K562 (cell line): ENCODE results near the gene RALA.

ENCODE experiments used
- FOS ChIP-seq: IDR thresholded peaks from 3 replicates; pipeline ENCODE4 v1.6.1; 2011; ENCODE audit not compliant: insufficient read length; ENCODE audit errors: extremely low read depth
- FOXM1 ChIP-seq, 2 experiments: fragments of 450-650 bp in 1 of 2; sonication (generic) in 1 of 2; formaldehyde crosslinking in 1 of 2; IDR thresholded peaks; 2 replicates each; pipeline versions ENCODE4 v1.6.1 to v1.9.0; 2017 to 2022; ENCODE audit warnings: low read depth in 2 of 2, mild to moderate bottlenecking in 2 of 2, missing genetic modification reagents in 1 of 2, moderate library complexity in 1 of 2
- MAFK ChIP-seq: IDR thresholded peaks from 2 replicates; pipeline ENCODE4 v1.6.1; 2011; ENCODE audit warnings: low read length, improper control_type of control experiment
- MAZ ChIP-seq, 2 experiments: fragments of 450-650 bp in 1 of 2; sonication (generic) in 1 of 2; formaldehyde crosslinking; IDR thresholded peaks in 1 of 2; conservative IDR thresholded peaks in 1 of 2; 2 replicates each; pipeline versions ENCODE4 v1.4.0 to v1.5.0; 2020; ENCODE audit warnings: mild to moderate bottlenecking in 1 of 2, missing genetic modification reagents in 1 of 2
- POLR2AphosphoS5 ChIP-seq: IDR thresholded peaks from 2 replicates; pipeline ENCODE4 v1.6.1; 2011; ENCODE audit warnings: mild to moderate bottlenecking, low read depth, low read length, moderate library complexity; ENCODE audit not compliant: control insufficient read depth, insufficient read depth
- SMAD3 ChIP-seq: fragments of 450-650 bp; formaldehyde crosslinking; conservative IDR thresholded peaks from 2 replicates; pipeline ENCODE4 v1.4.0; 2020; ENCODE audit warnings: mild to moderate bottlenecking
- TRIM24 ChIP-seq, 2 experiments: fragments of 450-650 bp; IDR thresholded peaks; 2 replicates each; pipeline ENCODE4 v1.6.1; 2016
- ZBTB8A ChIP-seq: fragments of 450-650 bp; IDR thresholded peaks from 2 replicates; pipeline ENCODE4 v1.6.1; 2018; ENCODE audit warnings: mild to moderate bottlenecking, moderate library complexity; ENCODE audit not compliant: partially characterized antibody
- ZNF140 ChIP-seq: fragments of 250-450 bp; sonication (Bioruptor Pico); IDR thresholded peaks from 2 replicates; pipeline ENCODE4 v1.8.0; 2021; ENCODE audit warnings: moderate library complexity, mild to moderate bottlenecking, inconsistent platforms
- ZNF217 ChIP-seq: sonication (generic); formaldehyde crosslinking; IDR thresholded peaks from 2 replicates; pipeline ENCODE4 v1.8.0; 2022; ENCODE audit warnings: mild to moderate bottlenecking, missing genetic modification reagents
- TF ChIP-seq, protein P1 (sequence below): sonication (generic); formaldehyde crosslinking; IDR thresholded peaks from 2 replicates; pipeline ENCODE4 v1.9.0; 2022; ENCODE audit warnings: mild to moderate bottlenecking, missing genetic modification reagents
- TF ChIP-seq, protein P2 (sequence below), 3 experiments: IDR thresholded peaks in 2 of 3; conservative IDR thresholded peaks in 1 of 3; 2 replicates each; pipeline ENCODE4 v1.5.1; 2011 to 2012; ENCODE audit warnings: low read length in 3 of 3, mild to moderate bottlenecking in 3 of 3, control low read depth in 2 of 3, improper control_type of control experiment in 1 of 3, inconsistent platforms in 1 of 3, low read depth in 1 of 3, mixed read lengths in 1 of 3, moderate library complexity in 1 of 3; ENCODE audit not compliant: insufficient read depth in 2 of 3
- TF ChIP-seq, protein P3 (sequence below): fragments of 150-350 bp; conservative IDR thresholded peaks from 2 replicates; pipeline ENCODE4 v1.6.1; 2014; ENCODE audit warnings: low read length

DNA sequence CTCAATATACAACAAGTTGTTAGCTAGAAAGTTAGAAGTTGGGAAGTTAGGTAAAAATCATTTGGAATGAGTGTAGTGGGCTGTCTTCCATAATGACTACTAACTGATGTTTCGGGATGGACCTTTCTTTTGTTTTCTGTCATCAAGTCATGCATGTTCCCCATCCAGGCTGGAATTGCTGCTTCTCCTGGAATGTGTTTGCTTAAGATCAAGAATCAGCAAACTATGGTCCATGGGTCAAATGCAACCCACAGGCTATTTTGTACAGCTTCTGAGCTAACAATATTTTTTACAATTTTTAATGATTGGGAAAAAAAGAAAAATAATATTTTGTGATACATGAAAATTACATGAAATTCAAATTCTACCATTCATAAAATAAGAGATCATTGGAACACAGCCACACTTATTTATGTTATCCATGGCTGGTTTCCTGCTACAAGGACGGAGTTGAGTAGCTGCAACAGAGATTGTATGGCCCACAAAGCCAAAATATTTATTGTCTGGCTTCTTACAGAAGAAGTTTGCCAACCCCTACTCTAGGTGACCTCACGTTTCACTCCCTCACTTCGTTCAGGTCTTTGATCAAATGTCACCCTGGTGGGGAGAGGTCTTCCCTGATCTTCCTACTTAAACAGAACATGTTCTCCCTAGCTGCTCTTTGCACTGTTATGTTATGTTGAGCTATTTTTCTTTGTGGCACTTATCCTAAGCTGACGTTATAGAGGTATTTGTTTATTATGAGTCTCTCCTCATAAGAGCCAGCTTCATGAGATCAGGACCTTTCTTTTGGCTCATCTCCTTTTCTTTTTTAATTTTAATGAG, 127.1 kb downstream of the RALA start:
- TF ChIP-seq FOXM1 (IDR thresholded peaks at IDR 0.05; ENCODE audit: low read depth) (no peak), FOXM1 (CRISPR knock-in tag; IDR thresholded peaks at IDR 0.05; ENCODE audit: low read depth) (no peak), FOS (no peak), TRIM24 (IDR thresholded peaks at IDR 0.05) (no peak), ZNF140 (no peak), MAZ (CRISPR knock-in tag; conservative IDR thresholded peaks at IDR 0.05 in 1 of 2, IDR thresholded peaks at IDR 0.05 in 1 of 2) (no peak), ZBTB8A (no peak), SMAD3 (CRISPR knock-in tag) (no peak), ZNF217 (CRISPR knock-in tag) (no peak), MAFK (no peak), POLR2AphosphoS5 (no peak)
- TF ChIP-seq, protein P1, sequence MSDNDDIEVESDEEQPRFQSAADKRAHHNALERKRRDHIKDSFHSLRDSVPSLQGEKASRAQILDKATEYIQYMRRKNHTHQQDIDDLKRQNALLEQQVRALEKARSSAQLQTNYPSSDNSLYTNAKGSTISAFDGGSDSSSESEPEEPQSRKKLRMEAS: no peak
- TF ChIP-seq, protein P2, sequence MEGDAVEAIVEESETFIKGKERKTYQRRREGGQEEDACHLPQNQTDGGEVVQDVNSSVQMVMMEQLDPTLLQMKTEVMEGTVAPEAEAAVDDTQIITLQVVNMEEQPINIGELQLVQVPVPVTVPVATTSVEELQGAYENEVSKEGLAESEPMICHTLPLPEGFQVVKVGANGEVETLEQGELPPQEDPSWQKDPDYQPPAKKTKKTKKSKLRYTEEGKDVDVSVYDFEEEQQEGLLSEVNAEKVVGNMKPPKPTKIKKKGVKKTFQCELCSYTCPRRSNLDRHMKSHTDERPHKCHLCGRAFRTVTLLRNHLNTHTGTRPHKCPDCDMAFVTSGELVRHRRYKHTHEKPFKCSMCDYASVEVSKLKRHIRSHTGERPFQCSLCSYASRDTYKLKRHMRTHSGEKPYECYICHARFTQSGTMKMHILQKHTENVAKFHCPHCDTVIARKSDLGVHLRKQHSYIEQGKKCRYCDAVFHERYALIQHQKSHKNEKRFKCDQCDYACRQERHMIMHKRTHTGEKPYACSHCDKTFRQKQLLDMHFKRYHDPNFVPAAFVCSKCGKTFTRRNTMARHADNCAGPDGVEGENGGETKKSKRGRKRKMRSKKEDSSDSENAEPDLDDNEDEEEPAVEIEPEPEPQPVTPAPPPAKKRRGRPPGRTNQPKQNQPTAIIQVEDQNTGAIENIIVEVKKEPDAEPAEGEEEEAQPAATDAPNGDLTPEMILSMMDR (IDR thresholded peaks at IDR 0.05 in 2 of 3, conservative IDR thresholded peaks at IDR 0.05 in 1 of 3; ENCODE audit: insufficient read depth in 2 of 3, low read depth in 1 of 3, low read length in 3 of 3): no peak
- TF ChIP-seq, protein P3, sequence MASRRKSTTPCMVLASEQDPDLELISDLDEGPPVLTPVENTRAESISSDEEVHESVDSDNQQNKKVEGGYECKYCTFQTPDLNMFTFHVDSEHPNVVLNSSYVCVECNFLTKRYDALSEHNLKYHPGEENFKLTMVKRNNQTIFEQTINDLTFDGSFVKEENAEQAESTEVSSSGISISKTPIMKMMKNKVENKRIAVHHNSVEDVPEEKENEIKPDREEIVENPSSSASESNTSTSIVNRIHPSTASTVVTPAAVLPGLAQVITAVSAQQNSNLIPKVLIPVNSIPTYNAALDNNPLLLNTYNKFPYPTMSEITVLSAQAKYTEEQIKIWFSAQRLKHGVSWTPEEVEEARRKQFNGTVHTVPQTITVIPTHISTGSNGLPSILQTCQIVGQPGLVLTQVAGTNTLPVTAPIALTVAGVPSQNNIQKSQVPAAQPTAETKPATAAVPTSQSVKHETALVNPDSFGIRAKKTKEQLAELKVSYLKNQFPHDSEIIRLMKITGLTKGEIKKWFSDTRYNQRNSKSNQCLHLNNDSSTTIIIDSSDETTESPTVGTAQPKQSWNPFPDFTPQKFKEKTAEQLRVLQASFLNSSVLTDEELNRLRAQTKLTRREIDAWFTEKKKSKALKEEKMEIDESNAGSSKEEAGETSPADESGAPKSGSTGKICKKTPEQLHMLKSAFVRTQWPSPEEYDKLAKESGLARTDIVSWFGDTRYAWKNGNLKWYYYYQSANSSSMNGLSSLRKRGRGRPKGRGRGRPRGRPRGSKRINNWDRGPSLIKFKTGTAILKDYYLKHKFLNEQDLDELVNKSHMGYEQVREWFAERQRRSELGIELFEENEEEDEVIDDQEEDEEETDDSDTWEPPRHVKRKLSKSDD: no peak
